Measurements from ENCODE around the gene DCXR. TPM values are rescaled to one million over a fixed set of nuclear protein-coding genes. Genes with fewer than 3 reads are reported as not detected.

The DCXR gene
- total and polyA plus RNA-seq, 10 of the 15 experiments (the other 5 are each of a cell fraction or from before 2014, with no cell fraction given), result 12.3 to 139 (median 88.9) TPM

DNA sequence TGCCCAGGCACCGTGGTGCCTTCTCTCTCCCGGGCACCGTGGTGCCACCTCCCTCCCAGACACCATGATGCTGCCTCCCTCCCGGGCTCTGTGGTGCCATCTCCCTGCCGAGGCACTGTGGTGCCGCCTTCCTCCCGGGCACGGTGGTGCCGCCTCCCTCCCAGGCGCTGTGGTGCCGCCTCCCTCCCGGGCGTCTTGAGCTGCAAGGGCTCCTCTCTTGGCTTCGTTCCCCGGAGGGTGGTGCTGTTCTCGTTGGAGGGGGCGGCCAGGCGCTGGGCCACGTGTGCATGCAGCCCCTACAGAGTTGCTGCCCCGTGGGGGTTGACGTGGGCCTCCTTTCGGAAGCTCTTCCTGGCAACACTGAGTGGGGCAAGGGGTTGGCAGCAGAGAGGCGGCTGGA lies 23.1 kb downstream of the DCXR start (continued):
- TF ChIP-seq, protein P1, sequence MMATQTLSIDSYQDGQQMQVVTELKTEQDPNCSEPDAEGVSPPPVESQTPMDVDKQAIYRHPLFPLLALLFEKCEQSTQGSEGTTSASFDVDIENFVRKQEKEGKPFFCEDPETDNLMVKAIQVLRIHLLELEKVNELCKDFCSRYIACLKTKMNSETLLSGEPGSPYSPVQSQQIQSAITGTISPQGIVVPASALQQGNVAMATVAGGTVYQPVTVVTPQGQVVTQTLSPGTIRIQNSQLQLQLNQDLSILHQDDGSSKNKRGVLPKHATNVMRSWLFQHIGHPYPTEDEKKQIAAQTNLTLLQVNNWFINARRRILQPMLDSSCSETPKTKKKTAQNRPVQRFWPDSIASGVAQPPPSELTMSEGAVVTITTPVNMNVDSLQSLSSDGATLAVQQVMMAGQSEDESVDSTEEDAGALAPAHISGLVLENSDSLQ (IDR thresholded peaks at IDR 0.05), result no peak
- no peak for TF ChIP-seq TCF12 (IDR thresholded peaks at IDR 0.05; ENCODE audit: low read depth, low read length)
- TF ChIP-seq NFIC (IDR thresholded peaks at IDR 0.05; ENCODE audit: low read depth, low read length), result no peak
- TF ChIP-seq, protein P2, sequence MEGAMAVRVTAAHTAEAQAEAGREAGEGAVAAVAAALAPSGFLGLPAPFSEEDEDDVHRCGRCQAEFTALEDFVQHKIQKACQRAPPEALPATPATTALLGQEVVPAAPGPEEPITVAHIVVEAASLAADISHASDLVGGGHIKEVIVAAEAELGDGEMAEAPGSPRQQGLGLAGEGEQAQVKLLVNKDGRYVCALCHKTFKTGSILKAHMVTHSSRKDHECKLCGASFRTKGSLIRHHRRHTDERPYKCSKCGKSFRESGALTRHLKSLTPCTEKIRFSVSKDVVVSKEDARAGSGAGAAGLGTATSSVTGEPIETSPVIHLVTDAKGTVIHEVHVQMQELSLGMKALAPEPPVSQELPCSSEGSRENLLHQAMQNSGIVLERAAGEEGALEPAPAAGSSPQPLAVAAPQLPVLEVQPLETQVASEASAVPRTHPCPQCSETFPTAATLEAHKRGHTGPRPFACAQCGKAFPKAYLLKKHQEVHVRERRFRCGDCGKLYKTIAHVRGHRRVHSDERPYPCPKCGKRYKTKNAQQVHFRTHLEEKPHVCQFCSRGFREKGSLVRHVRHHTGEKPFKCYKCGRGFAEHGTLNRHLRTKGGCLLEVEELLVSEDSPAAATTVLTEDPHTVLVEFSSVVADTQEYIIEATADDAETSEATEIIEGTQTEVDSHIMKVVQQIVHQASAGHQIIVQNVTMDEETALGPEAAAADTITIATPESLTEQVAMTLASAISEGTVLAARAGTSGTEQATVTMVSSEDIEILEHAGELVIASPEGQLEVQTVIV (IDR thresholded peaks at IDR 0.05; ENCODE audit: borderline replicate concordance, partially characterized antibody), result no peak
- no peak for TF ChIP-seq MTA2 (IDR thresholded peaks at IDR 0.05; ENCODE audit: low read depth)
- TF ChIP-seq RELA (IDR thresholded peaks at IDR 0.05; ENCODE audit: borderline replicate concordance, partially characterized antibody), result no peak
- no peak for TF ChIP-seq IRF4 (IDR thresholded peaks at IDR 0.05; ENCODE audit: low read depth, low read length)
- TF ChIP-seq SMAD1 (IDR thresholded peaks at IDR 0.05; ENCODE audit: low read depth, partially characterized antibody), result no peak
- TF ChIP-seq NBN (IDR thresholded peaks at IDR 0.05), result no peak

DNA sequence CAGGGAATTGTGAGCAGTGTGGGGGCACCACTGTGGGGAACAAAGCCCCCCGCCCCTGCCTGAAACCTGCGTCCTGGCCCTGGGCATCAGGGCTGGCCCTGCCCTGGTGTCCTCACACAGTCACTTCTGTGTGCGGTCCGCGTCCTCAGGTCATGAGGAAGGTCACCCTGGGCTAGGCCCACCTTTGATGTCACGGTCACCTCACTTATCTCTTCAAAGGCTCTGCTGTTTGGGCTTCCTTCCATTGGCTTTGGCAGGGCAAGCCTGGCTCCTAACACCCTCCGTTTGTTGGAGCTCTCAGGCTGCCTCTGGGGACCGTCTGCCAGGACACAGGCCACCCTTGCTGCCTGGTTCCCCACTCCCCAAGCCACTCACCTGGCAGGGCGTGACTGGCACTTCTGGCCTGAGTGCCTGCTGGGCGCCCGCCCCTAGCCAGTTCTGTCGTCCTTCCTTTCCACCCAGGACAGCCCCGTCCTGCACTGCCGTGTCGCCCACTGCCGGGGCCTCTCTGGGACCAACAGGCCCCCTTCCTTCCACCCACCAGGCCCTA lies 23.6 kb downstream of the DCXR start:
- in situ Hi-C loops (cut with MboI), result no loop called here
- ChIA-PET CTCF (interaction anchor here (1.3 kb wide), 1 partner anchor 54 kb away, joined by 3 read pairs; no protein-coding TSS in a partner anchor), RAD21 (ENCODE audit: unreplicated experiment) (no interaction called here), SMC1A (ENCODE audit: uncharacterized antibody, unreplicated experiment) (no interaction called here), POLR2A (no interaction called here)
- BruUV-seq (replicated peaks), result no TSS peak
- ATAC-seq, result no peak
- Histone ChIP-seq H3K9ac (ENCODE audit: control insufficient read depth, insufficient read depth, low read length) (no peak overlapping the region), H3K27me3 (replicated peaks in 1 of 2; ENCODE audit: control insufficient read depth in 2 of 2, insufficient read depth in 2 of 2, low read length in 1 of 2) (no peaks in the 10 kb centered on the region), H3K27ac (ENCODE audit: control insufficient read depth, insufficient read depth) (no peak overlapping the region), H4K20me1 (ENCODE audit: control insufficient read depth, insufficient read depth) (no peaks in the 10 kb centered on the region), H3K4me3 (no peak overlapping the region), H3K36me3 (ENCODE audit: control insufficient read depth in 2 of 2, insufficient read depth in 2 of 2, low read length in 1 of 2) (no peaks in the 10 kb centered on the region; a peak in 1 of 4 replicates), H3K4me1 (ENCODE audit: control insufficient read depth, insufficient read depth, low read length) (no peaks in the 10 kb centered on the region), H3K4me2 (ENCODE audit: control insufficient read depth, insufficient read depth) (no peak overlapping the region), H3K9me3 (replicated peaks; ENCODE audit: control insufficient read depth, insufficient read depth, low read length) (no peaks in the 10 kb centered on the region), H2AFZ (ENCODE audit: control insufficient read depth, low read depth, low read length) (no peak overlapping the region), H3K79me2 (ENCODE audit: control insufficient read depth, insufficient read depth, low read length) (no peaks in the 10 kb centered on the region)
- 80% methylated on average over 16 of the region's 16 CpGs for WGBS (ENCODE audit: insufficient coverage, insufficient replicate concordance, low lambda C conversion rate, missing lambda C conversion rate)
- TF ChIP-seq FOXK2 (IDR thresholded peaks at IDR 0.05) (no peak), TCF3 (IDR thresholded peaks at IDR 0.05; ENCODE audit: borderline replicate concordance, insufficient read depth, low read depth, low read length) (no peak), HDAC6 (IDR thresholded peaks at IDR 0.05; ENCODE audit: unreplicated experiment) (no peak)
- TF ChIP-seq, protein P3, sequence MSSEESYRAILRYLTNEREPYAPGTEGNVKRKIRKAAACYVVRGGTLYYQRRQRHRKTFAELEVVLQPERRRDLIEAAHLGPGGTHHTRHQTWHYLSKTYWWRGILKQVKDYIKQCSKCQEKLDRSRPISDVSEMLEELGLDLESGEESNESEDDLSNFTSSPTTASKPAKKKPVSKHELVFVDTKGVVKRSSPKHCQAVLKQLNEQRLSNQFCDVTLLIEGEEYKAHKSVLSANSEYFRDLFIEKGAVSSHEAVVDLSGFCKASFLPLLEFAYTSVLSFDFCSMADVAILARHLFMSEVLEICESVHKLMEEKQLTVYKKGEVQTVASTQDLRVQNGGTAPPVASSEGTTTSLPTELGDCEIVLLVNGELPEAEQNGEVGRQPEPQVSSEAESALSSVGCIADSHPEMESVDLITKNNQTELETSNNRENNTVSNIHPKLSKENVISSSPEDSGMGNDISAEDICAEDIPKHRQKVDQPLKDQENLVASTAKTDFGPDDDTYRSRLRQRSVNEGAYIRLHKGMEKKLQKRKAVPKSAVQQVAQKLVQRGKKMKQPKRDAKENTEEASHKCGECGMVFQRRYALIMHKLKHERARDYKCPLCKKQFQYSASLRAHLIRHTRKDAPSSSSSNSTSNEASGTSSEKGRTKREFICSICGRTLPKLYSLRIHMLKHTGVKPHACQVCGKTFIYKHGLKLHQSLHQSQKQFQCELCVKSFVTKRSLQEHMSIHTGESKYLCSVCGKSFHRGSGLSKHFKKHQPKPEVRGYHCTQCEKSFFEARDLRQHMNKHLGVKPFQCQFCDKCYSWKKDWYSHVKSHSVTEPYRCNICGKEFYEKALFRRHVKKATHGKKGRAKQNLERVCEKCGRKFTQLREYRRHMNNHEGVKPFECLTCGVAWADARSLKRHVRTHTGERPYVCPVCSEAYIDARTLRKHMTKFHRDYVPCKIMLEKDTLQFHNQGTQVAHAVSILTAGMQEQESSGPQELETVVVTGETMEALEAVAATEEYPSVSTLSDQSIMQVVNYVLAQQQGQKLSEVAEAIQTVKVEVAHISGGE (CRISPR knock-in tag; IDR thresholded peaks at IDR 0.05), result no peak
- no peak for DNase-seq (ENCODE audit: low read depth, low spot score)
- FAIRE-seq, result no peak
- intact Hi-C loops (cut with micrococcal nuclease; ENCODE audit: unreplicated experiment), result no loop called here
